Gastroesophageal sphincter (tissue), 4 donors: ENCODE measurements around the gene MTARC2. TPM values are rescaled to one million over a fixed set of nuclear protein-coding genes. Genes with fewer than 3 reads are reported as not detected.

Experiments used
- ATAC-seq: fragments of 150-250 bp; one replicate; pipeline ENCODE4 v1.9.1; 2016; ENCODE audit warnings: mild to moderate bottlenecking, moderate library complexity
- H3K27ac ChIP-seq, 4 donors: fragments of 200-600 bp; sonication (generic) in 3 of 4; 1 replicate in 3 of 4; 2 replicates in 1 of 4; pipeline ENCODE4 v1.5.1; 2016 to 2019
- H3K27me3 ChIP-seq: fragments of 200-600 bp; sonication (generic); one replicate; pipeline ENCODE4 v1.5.1; 2019
- H3K36me3 ChIP-seq, 2 donors: fragments of 200-600 bp; sonication (generic); one replicate each; pipeline ENCODE4 v1.5.1; 2019; ENCODE audit warnings: control low read depth in 1 of 2
- H3K4me1 ChIP-seq, 3 donors: fragments of 200-600 bp; sonication (generic); 1 replicate in 2 of 3; 2 replicates in 1 of 3; pipeline ENCODE4 v1.5.1; 2016 to 2019; ENCODE audit warnings: control low read depth in 2 of 3
- H3K4me3 ChIP-seq, 2 donors: fragments of 200-600 bp; sonication (generic); one replicate each; pipeline ENCODE4 v1.5.1; 2019; ENCODE audit warnings: mild to moderate bottlenecking in 1 of 2, moderate library complexity in 1 of 2
- H3K9me3 ChIP-seq, 3 donors: fragments of 200-600 bp; sonication (generic); one replicate each; pipeline ENCODE4 v1.5.1; 2017 to 2019; ENCODE audit warnings: control low read depth in 2 of 3
- CTCF ChIP-seq, 4 experiments: fragments of 200-600 bp in 2 of 4; fragments of 450-650 bp in 2 of 4; sonication (generic) in 1 of 4; IDR thresholded peaks; one replicate each; pipeline ENCODE4 v1.5.1; 2017 to 2019; ENCODE audit warnings: antibody characterized with exemption in 4 of 4, mild to moderate bottlenecking in 2 of 4, moderate library complexity in 2 of 4
- EP300 ChIP-seq: sonication (generic); formaldehyde crosslinking; IDR thresholded peaks from one replicate; pipeline ENCODE4 v1.6.1; 2017; ENCODE audit warnings: antibody characterized with exemption, mild to moderate bottlenecking
- POLR2A ChIP-seq, 2 donors: fragments of 450-650 bp; IDR thresholded peaks; one replicate each; pipeline ENCODE4 v1.6.1; 2017; ENCODE audit warnings: antibody characterized with exemption in 2 of 2, mild to moderate bottlenecking in 2 of 2, moderate library complexity in 1 of 2
- POLR2AphosphoS5 ChIP-seq: sonication (generic); formaldehyde crosslinking; IDR thresholded peaks from one replicate; pipeline ENCODE4 v1.6.1; 2017; ENCODE audit warnings: antibody characterized with exemption
- WGBS, 2 donors: methylation state at CpG; one replicate each; pipeline ENCODE4 v1.1.5; 2018; ENCODE audit warnings: low coverage in 1 of 2; 5-methylcytosine and 5-hydroxymethylcytosine counted together
- total RNA-seq, 4 donors: library from RNA; depleted of rRNA; stranded (reverse); fragments of >200 nt; gene quantifications; one replicate each; pipeline ENCODE4 v1.1.0, GENCODE V29; 2016

Gene MTARC2
- total RNA-seq, 4 donors from 2014 or later, result 13.0 to 32.5 (median 17.9) TPM

GRCh38 chr1:220701974-220702373 lies 46.1 kb upstream of the MTARC2 start:
- Histone ChIP-seq H3K27ac (no peak overlapping the region), H3K4me3 (no peak overlapping the region), H3K4me1 (peaks cover 0 to 11% (median 0%) of the 10 kb centered on the region in 3 donors), H3K36me3 (peaks cover 0 to 10% of the 10 kb centered on the region in 2 donors), H3K9me3 (no peaks in the 10 kb centered on the region), H3K27me3 (no peaks in the 10 kb centered on the region)
- ATAC-seq, result no peak
- 80% methylated on average over 2 to 6 of the region's 6 CpGs for WGBS, 2 donors
- no peak for TF ChIP-seq POLR2AphosphoS5
- no peak for TF ChIP-seq EP300
- no peak for TF ChIP-seq POLR2A (IDR thresholded peaks at IDR 0.05)
- TF ChIP-seq CTCF (IDR thresholded peaks at IDR 0.05), result no peak

- Histone ChIP-seq H3K4me1 (peaks cover 0 to 11% (median 0%) of the 10 kb centered on the region in 3 donors), H3K27me3 (no peaks in the 10 kb centered on the region), H3K9me3 (no peaks in the 10 kb centered on the region), H3K4me3 (no peak overlapping the region), H3K36me3 (peaks cover 0 to 2% of the 10 kb centered on the region in 2 donors), H3K27ac (no peak overlapping the region)
- TF ChIP-seq CTCF (IDR thresholded peaks at IDR 0.05) (no peak), POLR2A (IDR thresholded peaks at IDR 0.05) (no peak), EP300 (no peak), POLR2AphosphoS5 (no peak)
- ATAC-seq, result no peak
- 62 to 72% methylated on average over 4 to 5 of the region's 5 CpGs for WGBS, 2 donors
Observed at GRCh38 chr1:220702733-220703270, 45.3 kb upstream of the MTARC2 start.

GRCh38 chr1:220703305-220703704 lies 44.8 kb upstream of the MTARC2 start:
- 66 to 85% methylated on average over 2 to 3 of the region's 4 CpGs for WGBS, 2 donors
- H3K9me3 ChIP-seq, result no peaks in the 10 kb centered on the region
- no peaks in the 10 kb centered on the region for H3K27me3 ChIP-seq
- no peaks in the 10 kb centered on the region for H3K36me3 ChIP-seq
- no peak overlapping the region for H3K27ac ChIP-seq
- no peak for TF ChIP-seq CTCF (IDR thresholded peaks at IDR 0.05)
- TF ChIP-seq POLR2A (IDR thresholded peaks at IDR 0.05), result no peak
- TF ChIP-seq EP300, result no peak
- TF ChIP-seq POLR2AphosphoS5, result no peak
- H3K4me1 ChIP-seq, result peaks cover 0 to 11% (median 0%) of the 10 kb centered on the region in 3 donors
- H3K4me3 ChIP-seq, result no peak overlapping the region
- no peak for ATAC-seq

GRCh38 chr1:220705782-220706181 lies 42.3 kb upstream of the MTARC2 start:
- no peak for TF ChIP-seq POLR2A (IDR thresholded peaks at IDR 0.05)
- no peak for TF ChIP-seq POLR2AphosphoS5
- TF ChIP-seq EP300, result no peak
- TF ChIP-seq CTCF (IDR thresholded peaks at IDR 0.05), result no peak
- WGBS, 2 donors, result 82 to 89% methylated on average over 3 to 4 of the region's 7 CpGs
- no peaks in the 10 kb centered on the region for H3K27me3 ChIP-seq
- no peak overlapping the region for H3K4me3 ChIP-seq
- H3K36me3 ChIP-seq, result no peaks in the 10 kb centered on the region
- peaks cover 0 to 4% (median 0%) of the 10 kb centered on the region in 3 donors for H3K4me1 ChIP-seq
- ATAC-seq, result no peak
- no peaks in the 10 kb centered on the region for H3K9me3 ChIP-seq
- H3K27ac ChIP-seq, result no peak overlapping the region

GRCh38 chr1:220706480-220706879 lies 41.6 kb upstream of the MTARC2 start:
- 55 to 76% methylated on average over 8 to 9 of the region's 9 CpGs for WGBS, 2 donors
- Histone ChIP-seq H3K4me3 (no peak overlapping the region), H3K27me3 (no peaks in the 10 kb centered on the region), H3K36me3 (no peaks in the 10 kb centered on the region), H3K27ac (no peak overlapping the region), H3K4me1 (no peaks in the 10 kb centered on the region), H3K9me3 (no peaks in the 10 kb centered on the region)
- no peak for ATAC-seq
- TF ChIP-seq EP300, result no peak
- no peak for TF ChIP-seq CTCF (IDR thresholded peaks at IDR 0.05)
